ENCODE measurements around the gene MBP. TPM values are rescaled to one million over a fixed set of nuclear protein-coding genes. Genes with fewer than 3 reads are reported as not detected.
A peak's percentile ranks its signal among the peaks of the same experiment; 100 is the strongest.

MBP gene
- total RNA-seq, 1 experiment from 2014 or later: 47.4 TPM

DNA sequence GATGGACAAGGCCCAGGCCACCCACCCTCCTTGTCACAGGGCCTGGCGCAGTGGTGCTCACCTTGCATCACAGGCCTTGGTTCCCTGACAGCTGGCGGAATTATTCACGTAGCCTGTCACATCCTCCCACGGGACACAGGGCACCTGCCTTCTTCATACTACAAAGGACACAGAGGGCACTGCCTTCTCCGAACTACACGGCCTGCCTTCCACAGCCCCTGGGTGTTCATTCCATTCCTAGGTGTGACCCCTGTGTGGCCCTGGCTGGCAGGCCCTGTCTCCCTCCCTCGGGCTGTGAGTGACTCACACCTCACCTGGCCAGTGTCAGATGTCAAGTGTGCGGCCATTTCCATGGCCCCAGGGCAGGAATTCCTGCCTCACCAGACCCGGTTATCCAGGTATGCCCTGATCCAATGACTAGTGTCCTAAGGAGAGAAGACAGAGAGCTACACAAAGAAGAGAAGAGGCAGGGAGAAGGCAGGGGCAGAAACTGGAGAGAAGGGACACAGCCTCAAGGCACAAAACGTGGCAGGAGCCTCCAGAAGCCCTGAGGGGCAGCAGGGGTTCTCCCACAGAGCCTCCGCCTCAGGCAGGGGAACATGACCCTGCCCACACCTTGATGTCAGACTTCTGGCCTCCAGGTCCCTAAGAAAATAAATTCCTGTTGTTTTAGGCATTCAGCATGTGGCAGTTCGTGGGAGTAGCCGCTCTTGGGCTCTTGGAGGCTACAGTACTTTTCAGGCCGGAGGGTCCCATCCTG lies 43.4 kb downstream of the MBP start:
- DNase-seq (peak; percentile 96), ATAC-seq (peak; percentile 91)
- Histone ChIP-seq H3K4me3 (ENCODE audit: low read length) (no peak overlapping the region), H3K36me3 (ENCODE audit: low read depth, low read length) (no peaks in the 10 kb centered on the region), H4K20me1 (ENCODE audit: low read length) (no peaks in the 10 kb centered on the region), H3K9me3 (ENCODE audit: low read length) (no peaks in the 10 kb centered on the region), H3K79me2 (ENCODE audit: low read length) (peaks cover 31% of the 10 kb centered on the region), H3K4me2 (ENCODE audit: low read length) (peak overlapping the region; percentile 47), H3K9me2 (replicated peaks; ENCODE audit: low read length) (no peaks in the 10 kb centered on the region), H3K27ac (ENCODE audit: low read length) (peak overlapping the region; percentile 85), H3K9ac (ENCODE audit: low read length) (peak overlapping the region; percentile 60), H3K4me1 (ENCODE audit: insufficient read depth, low read length) (peaks cover 36% of the 10 kb centered on the region), H3F3A (ENCODE audit: low read length, unreplicated experiment) (no peaks in the 10 kb centered on the region), H2AFZ (ENCODE audit: low read length) (no peak overlapping the region), H3K27me3 (ENCODE audit: low read length) (no peaks in the 10 kb centered on the region)
- TSS peak; percentile 71 for BruUV-seq (replicated peaks)
- CTCF ChIA-PET: no interaction called here
- POLR2A ChIA-PET (ENCODE audit: unreplicated experiment): interaction anchor here (0.6 kb wide), 1 partner anchor 592 kb away, joined by 3 read pairs; no protein-coding TSS in a partner anchor
- TF ChIP-seq, protein P1, sequence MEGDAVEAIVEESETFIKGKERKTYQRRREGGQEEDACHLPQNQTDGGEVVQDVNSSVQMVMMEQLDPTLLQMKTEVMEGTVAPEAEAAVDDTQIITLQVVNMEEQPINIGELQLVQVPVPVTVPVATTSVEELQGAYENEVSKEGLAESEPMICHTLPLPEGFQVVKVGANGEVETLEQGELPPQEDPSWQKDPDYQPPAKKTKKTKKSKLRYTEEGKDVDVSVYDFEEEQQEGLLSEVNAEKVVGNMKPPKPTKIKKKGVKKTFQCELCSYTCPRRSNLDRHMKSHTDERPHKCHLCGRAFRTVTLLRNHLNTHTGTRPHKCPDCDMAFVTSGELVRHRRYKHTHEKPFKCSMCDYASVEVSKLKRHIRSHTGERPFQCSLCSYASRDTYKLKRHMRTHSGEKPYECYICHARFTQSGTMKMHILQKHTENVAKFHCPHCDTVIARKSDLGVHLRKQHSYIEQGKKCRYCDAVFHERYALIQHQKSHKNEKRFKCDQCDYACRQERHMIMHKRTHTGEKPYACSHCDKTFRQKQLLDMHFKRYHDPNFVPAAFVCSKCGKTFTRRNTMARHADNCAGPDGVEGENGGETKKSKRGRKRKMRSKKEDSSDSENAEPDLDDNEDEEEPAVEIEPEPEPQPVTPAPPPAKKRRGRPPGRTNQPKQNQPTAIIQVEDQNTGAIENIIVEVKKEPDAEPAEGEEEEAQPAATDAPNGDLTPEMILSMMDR (conservative IDR thresholded peaks at IDR 0.05; ENCODE audit: low read depth, low read length): no peak
- no peak for TF ChIP-seq EZH2phosphoT487 (IDR thresholded peaks at IDR 0.05; ENCODE audit: borderline replicate concordance, low read length)
- no peak for TF ChIP-seq EZH2 (IDR thresholded peaks at IDR 0.05; ENCODE audit: low read length, unreplicated experiment)
- intact Hi-C loops (cut with micrococcal nuclease): loop anchor here (1.0 kb wide), 2 partner anchors 12 to 39 kb away; no protein-coding TSS in a partner anchor

DNA sequence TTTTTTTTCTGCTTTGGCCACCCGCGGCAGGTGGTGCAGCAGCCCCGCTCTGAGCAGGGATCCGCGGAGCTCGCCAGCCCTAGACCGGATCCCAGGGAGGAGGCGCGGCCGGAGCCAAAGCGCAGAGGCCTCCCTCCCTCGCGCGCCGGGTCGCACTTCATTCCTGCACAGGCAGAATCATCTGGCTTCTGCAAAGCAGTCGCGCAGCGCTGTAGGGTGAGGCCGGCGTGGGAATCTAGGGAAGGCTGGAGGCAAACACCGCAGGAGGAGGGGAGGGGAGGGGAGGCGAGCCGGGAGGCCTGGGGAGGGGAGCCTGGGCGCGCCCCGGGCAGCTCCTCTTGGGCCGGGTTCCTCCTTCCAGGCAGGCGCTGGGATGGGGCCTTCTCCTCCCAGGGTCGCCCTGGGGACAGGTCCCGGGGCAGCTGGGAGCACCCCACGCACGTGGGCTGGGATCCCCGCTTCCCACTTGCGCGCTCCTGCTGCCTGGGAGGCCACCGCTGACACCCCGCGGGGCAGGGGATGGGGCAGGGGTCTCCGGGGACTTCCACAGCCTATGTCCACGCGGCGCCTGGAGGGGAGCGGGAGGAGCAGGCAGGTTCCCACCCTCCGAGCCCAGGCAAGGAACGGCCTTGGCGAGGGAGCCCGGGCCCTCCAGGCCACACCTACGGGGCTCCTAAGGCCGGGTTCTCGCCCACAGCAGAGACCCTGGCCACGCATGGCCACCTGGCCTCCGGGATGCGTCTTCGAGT lies 45.0 kb downstream of the MBP start:
- Histone ChIP-seq H3K4me1 (ENCODE audit: insufficient read depth, low read length) (peaks cover 36% of the 10 kb centered on the region), H3F3A (ENCODE audit: low read length, unreplicated experiment) (no peaks in the 10 kb centered on the region), H3K27me3 (ENCODE audit: low read length) (no peaks in the 10 kb centered on the region), H3K9ac (ENCODE audit: low read length) (no peak overlapping the region), H2AFZ (ENCODE audit: low read length) (no peak overlapping the region), H4K20me1 (ENCODE audit: low read length) (no peaks in the 10 kb centered on the region), H3K27ac (ENCODE audit: low read length) (no peak overlapping the region), H3K4me3 (ENCODE audit: low read length) (no peak overlapping the region), H3K4me2 (ENCODE audit: low read length) (no peak overlapping the region), H3K9me2 (replicated peaks; ENCODE audit: low read length) (no peaks in the 10 kb centered on the region), H3K9me3 (ENCODE audit: low read length) (no peaks in the 10 kb centered on the region), H3K36me3 (ENCODE audit: low read depth, low read length) (no peaks in the 10 kb centered on the region), H3K79me2 (ENCODE audit: low read length) (peaks cover 39% of the 10 kb centered on the region)
- DNase-seq (no peak), ATAC-seq (no peak)
- ChIA-PET POLR2A (ENCODE audit: unreplicated experiment) (no interaction called here), CTCF (no interaction called here)
- no TSS peak for BruUV-seq (replicated peaks)
- intact Hi-C loops (cut with micrococcal nuclease): no loop called here
- TF ChIP-seq, protein P1 (conservative IDR thresholded peaks at IDR 0.05; ENCODE audit: low read depth, low read length): no peak

All from PC-3 (cell line).